Ishikawa (cell line): ENCODE data around the gene MBD3L2B.

Source experiments
- CREB1 ChIP-seq: IDR thresholded peaks from 2 replicates; pipeline ENCODE4 v1.6.1; 2012; ENCODE audit warnings: low read depth
- EP300 ChIP-seq: IDR thresholded peaks from 2 replicates; pipeline ENCODE4 v1.6.1; 2012; ENCODE audit warnings: borderline replicate concordance
- FOXM1 ChIP-seq: IDR thresholded peaks from 2 replicates; pipeline ENCODE4 v1.6.1; 2012; ENCODE audit warnings: low read depth, borderline replicate concordance
- TAF1 ChIP-seq: IDR thresholded peaks from 2 replicates; pipeline ENCODE4 v1.6.1; 2012; ENCODE audit warnings: low read depth, mild to moderate bottlenecking
- TF ChIP-seq, protein P1 (sequence below): IDR thresholded peaks from 2 replicates; pipeline ENCODE4 v1.6.1; 2012
- TF ChIP-seq, protein P2 (sequence below): IDR thresholded peaks from 2 replicates; pipeline ENCODE4 v1.6.1; 2012; ENCODE audit warnings: low read depth, mild to moderate bottlenecking

DNA sequence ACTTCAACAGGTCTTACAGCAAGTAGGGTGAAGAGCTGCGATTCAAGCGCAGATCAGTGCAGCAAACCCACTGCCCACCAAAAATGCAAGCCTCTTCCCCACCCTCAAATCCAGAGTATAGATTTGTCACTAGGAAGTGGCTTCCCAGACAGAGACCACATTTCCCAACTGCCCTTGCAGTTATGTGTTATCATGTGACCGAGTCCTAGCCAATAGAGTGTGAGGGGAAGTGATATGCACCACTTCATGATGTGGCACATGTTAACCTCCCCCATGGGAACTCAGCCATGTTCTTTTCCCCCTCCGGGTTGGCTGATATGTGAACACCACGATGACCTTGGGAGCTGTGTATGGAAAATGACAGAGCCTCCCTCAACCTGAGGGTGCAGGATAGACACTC, 50.8 kb downstream of the MBD3L2B start:
- TF ChIP-seq CREB1 (no peak), TAF1 (no peak), FOXM1 (no peak), EP300 (no peak)
- TF ChIP-seq, protein P1, sequence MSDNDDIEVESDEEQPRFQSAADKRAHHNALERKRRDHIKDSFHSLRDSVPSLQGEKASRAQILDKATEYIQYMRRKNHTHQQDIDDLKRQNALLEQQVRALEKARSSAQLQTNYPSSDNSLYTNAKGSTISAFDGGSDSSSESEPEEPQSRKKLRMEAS: 0 out of 2 replicates have a peak, but pooled peaks have one; percentile 44
- TF ChIP-seq, protein P2, sequence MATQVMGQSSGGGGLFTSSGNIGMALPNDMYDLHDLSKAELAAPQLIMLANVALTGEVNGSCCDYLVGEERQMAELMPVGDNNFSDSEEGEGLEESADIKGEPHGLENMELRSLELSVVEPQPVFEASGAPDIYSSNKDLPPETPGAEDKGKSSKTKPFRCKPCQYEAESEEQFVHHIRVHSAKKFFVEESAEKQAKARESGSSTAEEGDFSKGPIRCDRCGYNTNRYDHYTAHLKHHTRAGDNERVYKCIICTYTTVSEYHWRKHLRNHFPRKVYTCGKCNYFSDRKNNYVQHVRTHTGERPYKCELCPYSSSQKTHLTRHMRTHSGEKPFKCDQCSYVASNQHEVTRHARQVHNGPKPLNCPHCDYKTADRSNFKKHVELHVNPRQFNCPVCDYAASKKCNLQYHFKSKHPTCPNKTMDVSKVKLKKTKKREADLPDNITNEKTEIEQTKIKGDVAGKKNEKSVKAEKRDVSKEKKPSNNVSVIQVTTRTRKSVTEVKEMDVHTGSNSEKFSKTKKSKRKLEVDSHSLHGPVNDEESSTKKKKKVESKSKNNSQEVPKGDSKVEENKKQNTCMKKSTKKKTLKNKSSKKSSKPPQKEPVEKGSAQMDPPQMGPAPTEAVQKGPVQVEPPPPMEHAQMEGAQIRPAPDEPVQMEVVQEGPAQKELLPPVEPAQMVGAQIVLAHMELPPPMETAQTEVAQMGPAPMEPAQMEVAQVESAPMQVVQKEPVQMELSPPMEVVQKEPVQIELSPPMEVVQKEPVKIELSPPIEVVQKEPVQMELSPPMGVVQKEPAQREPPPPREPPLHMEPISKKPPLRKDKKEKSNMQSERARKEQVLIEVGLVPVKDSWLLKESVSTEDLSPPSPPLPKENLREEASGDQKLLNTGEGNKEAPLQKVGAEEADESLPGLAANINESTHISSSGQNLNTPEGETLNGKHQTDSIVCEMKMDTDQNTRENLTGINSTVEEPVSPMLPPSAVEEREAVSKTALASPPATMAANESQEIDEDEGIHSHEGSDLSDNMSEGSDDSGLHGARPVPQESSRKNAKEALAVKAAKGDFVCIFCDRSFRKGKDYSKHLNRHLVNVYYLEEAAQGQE: no peak
